CD14-positive monocyte (primary cell): ENCODE data around the gene SLX9. TPM values are rescaled to one million over a fixed set of nuclear protein-coding genes. Genes with fewer than 3 reads are reported as not detected.

ENCODE experiments used
- DNase-seq, 3 donors: peaks; one replicate each; pipeline ENCODE4 v3.0.0-alpha.2; 2011 to 2022
- H2AFZ ChIP-seq: 2 replicates; pipeline ENCODE4 v1.6.0; 2012; ENCODE audit warnings: mild to moderate bottlenecking, low read depth, low read length, inconsistent platforms; ENCODE audit not compliant: insufficient read depth, poor library complexity, severe bottlenecking
- H3K27ac ChIP-seq, 2 donors: 1 replicate in 1 of 2; 2 replicates in 1 of 2; pipeline ENCODE4 v1.5.1; 2012 to 2013; ENCODE audit warnings: low read length in 2 of 2, control low read depth in 1 of 2, inconsistent platforms in 1 of 2, low read depth in 1 of 2, mild to moderate bottlenecking in 1 of 2
- H3K27me3 ChIP-seq, 2 donors: one replicate each; pipeline versions ENCODE4 v1.6.0 to v1.6.1; 2011 to 2013; ENCODE audit warnings: low read length in 2 of 2; ENCODE audit not compliant: control insufficient read depth in 2 of 2, insufficient read depth in 2 of 2
- H3K36me3 ChIP-seq, 2 donors: replicated peaks in 1 of 2; 1 replicate in 1 of 2; 2 replicates in 1 of 2; pipeline versions ENCODE4 v1.5.1 to v1.6.1; 2012 to 2013; ENCODE audit warnings: low read length in 2 of 2, control low read depth in 1 of 2, inconsistent platforms in 1 of 2, mild to moderate bottlenecking in 1 of 2; ENCODE audit not compliant: insufficient read depth in 2 of 2, control insufficient read depth in 1 of 2
- H3K4me1 ChIP-seq, 2 donors: 1 replicate in 1 of 2; 2 replicates in 1 of 2; pipeline versions ENCODE4 v1.5.1 to v1.6.1; 2012 to 2013; ENCODE audit warnings: low read length in 2 of 2, control low read depth in 1 of 2, inconsistent platforms in 1 of 2, mild to moderate bottlenecking in 1 of 2, moderate library complexity in 1 of 2; ENCODE audit not compliant: insufficient read depth in 2 of 2, control insufficient read depth in 1 of 2
- H3K4me2 ChIP-seq: replicated peaks from 2 replicates; pipeline ENCODE3; 2012; ENCODE audit warnings: low read length, moderate library complexity, mild to moderate bottlenecking; ENCODE audit not compliant: poor library complexity, severe bottlenecking; ENCODE audit errors: extremely low read depth
- H3K4me3 ChIP-seq, 3 experiments: fragments of 200-600 bp in 1 of 3; sonication (generic) in 1 of 3; replicated peaks in 1 of 3; 1 replicate in 2 of 3; 2 replicates in 1 of 3; pipeline ENCODE4 v1.5.1; 2011 to 2013; ENCODE audit warnings: low read length in 3 of 3, mild to moderate bottlenecking in 3 of 3, control low read depth in 2 of 3, low read depth in 2 of 3, inconsistent platforms in 1 of 3, moderate library complexity in 1 of 3
- H3K79me2 ChIP-seq: 2 replicates; pipeline ENCODE4 v1.6.0; 2012; ENCODE audit warnings: mild to moderate bottlenecking, control low read depth, inconsistent platforms, low read length, moderate library complexity; ENCODE audit not compliant: insufficient read depth
- H3K9ac ChIP-seq: 2 replicates; pipeline ENCODE4 v1.6.0; 2017; ENCODE audit warnings: low read length, mild to moderate bottlenecking; ENCODE audit not compliant: insufficient read depth, poor library complexity, severe bottlenecking
- H3K9me3 ChIP-seq, 2 donors: replicated peaks in 1 of 2; 1 replicate in 1 of 2; 2 replicates in 1 of 2; pipeline versions ENCODE4 v1.5.1 to v1.6.1; 2012 to 2013; ENCODE audit warnings: low read length in 2 of 2, control low read depth in 1 of 2; ENCODE audit not compliant: control insufficient read depth in 1 of 2, insufficient read depth in 1 of 2
- H4K20me1 ChIP-seq: 2 replicates; pipeline ENCODE4 v1.6.0; 2012; ENCODE audit warnings: mild to moderate bottlenecking, low read length, control low read depth, moderate library complexity; ENCODE audit not compliant: insufficient read depth
- H3K27ac Mint-ChIP-seq, 7 donors: one replicate each; pipeline ENCODE4 v1.8.0; 2020; ENCODE audit warnings: mild to moderate bottlenecking in 7 of 7, mixed read lengths in 7 of 7, moderate library complexity in 6 of 7, inconsistent platforms in 2 of 7
- H3K27me3 Mint-ChIP-seq, 3 donors: one replicate each; pipeline ENCODE4 v1.8.0; 2021 to 2022; ENCODE audit warnings: low read depth in 3 of 3, mild to moderate bottlenecking in 3 of 3, mixed read lengths in 3 of 3, moderate library complexity in 3 of 3, inconsistent platforms in 1 of 3
- H3K36me3 Mint-ChIP-seq, 2 donors: one replicate each; pipeline ENCODE4 v1.8.0; 2020; ENCODE audit warnings: mixed read lengths in 2 of 2, inconsistent platforms in 1 of 2, mild to moderate bottlenecking in 1 of 2
- H3K4me1 Mint-ChIP-seq: one replicate; pipeline ENCODE4 v1.8.0; 2020; ENCODE audit warnings: mild to moderate bottlenecking, mixed read lengths
- H3K4me3 Mint-ChIP-seq, 2 donors: one replicate each; pipeline ENCODE4 v1.8.0; 2020; ENCODE audit warnings: mild to moderate bottlenecking in 2 of 2, mixed read lengths in 2 of 2, moderate library complexity in 1 of 2
- H3K9me3 Mint-ChIP-seq, 7 donors: one replicate each; pipeline ENCODE4 v1.8.0; 2020 to 2022; ENCODE audit warnings: mixed read lengths in 7 of 7, mild to moderate bottlenecking in 6 of 7, moderate library complexity in 6 of 7, inconsistent platforms in 2 of 7
- CTCF ChIP-seq: fragments of 200-600 bp; IDR thresholded peaks from one replicate; pipeline ENCODE4 v1.8.0; 2022; ENCODE audit warnings: antibody characterized with exemption, mild to moderate bottlenecking
- WGBS: methylation state at CpG from one replicate; pipeline ENCODE4 v1.1.5; 2013; ENCODE audit warnings: missing lambda C conversion rate; ENCODE audit not compliant: insufficient coverage; 5-methylcytosine and 5-hydroxymethylcytosine counted together
- intact Hi-C, 2 donors: fragments of 100-400 bp; cut with micrococcal nuclease; formaldehyde crosslinking; loops; one replicate each; pipeline versions ENCODE4 v1.15.0 to v1.15.1; 2023
- polyA plus RNA-seq, 3 donors: library from polyadenylated mRNA; depleted of rRNA in 1 of 3; unstranded in 2 of 3; stranded (reverse) in 1 of 3; fragments of 300-500 nt in 2 of 3; fragments of >200 nt in 1 of 3; fragmentation: Illumina TruSeq in 2 of 3; gene quantifications; 1 replicate in 2 of 3; 2 replicates in 1 of 3; pipeline ENCODE4 v1.2.3, GENCODE V29; 2012 to 2021

The SLX9 gene
- polyA plus RNA-seq, 3 donors, result 7.5 to 9.0 (median 9.0) TPM

- Mint-ChIP-seq H3K27me3 (peaks cover 2 to 4% (median 2%) of the 10 kb centered on the region in 3 donors), H3K36me3 (peaks cover 41 to 42% of the 10 kb centered on the region in 2 donors), H3K4me3 (no peak overlapping the region), H3K4me1 (peaks cover 27% of the 10 kb centered on the region), H3K27ac (peak overlapping the region in 1 of 7 donors; percentile 27), H3K9me3 (peaks cover 0 to 8% (median 4%) of the 10 kb centered on the region in 7 donors)
- Histone ChIP-seq H2AFZ (no peak overlapping the region), H3K4me2 (no peak overlapping the region), H3K9ac (no peak overlapping the region), H3K27ac (no peak overlapping the region), H3K4me3 (no peak overlapping the region), H4K20me1 (peaks cover 27% of the 10 kb centered on the region), H3K27me3 (no peaks in the 10 kb centered on the region), H3K9me3 (peaks cover 3 to 4% of the 10 kb centered on the region in 2 donors), H3K36me3 (peaks cover 26 to 35% of the 10 kb centered on the region in 2 donors), H3K4me1 (peaks cover 20 to 29% of the 10 kb centered on the region in 2 donors), H3K79me2 (peaks cover 53% of the 10 kb centered on the region)
- no peak for DNase-seq
- intact Hi-C loops, result no loop called here
- TF ChIP-seq CTCF, result no peak
- 88% methylated on average over 1 of the region's 2 CpGs for WGBS
These were observed 2.7 kb downstream of the SLX9 start for GRCh38 chr21:44942566-44942965.

GRCh38 chr21:44943005-44943685 is 3.3 kb downstream of the SLX9 start:
- Histone ChIP-seq H3K9ac (no peak overlapping the region), H3K27ac (no peak overlapping the region), H3K4me2 (no peak overlapping the region), H4K20me1 (peaks cover 33% of the 10 kb centered on the region), H3K4me1 (peaks cover 20 to 29% of the 10 kb centered on the region in 2 donors), H3K79me2 (peaks cover 56% of the 10 kb centered on the region), H3K4me3 (no peak overlapping the region), H3K9me3 (no peaks in the 10 kb centered on the region), H3K36me3 (peaks cover 29 to 37% of the 10 kb centered on the region in 2 donors), H3K27me3 (no peaks in the 10 kb centered on the region), H2AFZ (no peak overlapping the region)
- Mint-ChIP-seq H3K27me3 (peaks cover under 1 to 4% (median 2%) of the 10 kb centered on the region in 3 donors), H3K27ac (peak overlapping the region in 1 of 7 donors; percentile 27), H3K4me3 (no peak overlapping the region), H3K36me3 (peaks cover 44 to 45% of the 10 kb centered on the region in 2 donors), H3K9me3 (peaks cover 0 to 2% (median 0%) of the 10 kb centered on the region in 7 donors), H3K4me1 (peaks cover 27% of the 10 kb centered on the region)
- DNase-seq, result no peak
- WGBS, result 91% methylated on average over 11 of the region's 15 CpGs
- TF ChIP-seq CTCF, result no peak
- intact Hi-C loops, result no loop called here
